H1 (cell line): ENCODE data around the gene MYH9. TPM values are rescaled to one million over a fixed set of nuclear protein-coding genes. Genes with fewer than 3 reads are reported as not detected.

ENCODE experiments used
- CTCF ChIA-PET: fragments of 300-600 bp; sonication (Branson Sonifier 250); formaldehyde crosslinking; loops from one replicate; lab custom pipeline; 2021; ENCODE audit not compliant: partially characterized antibody; lab: Charles Lee
- POLR2A ChIA-PET: fragments of 300-600 bp; sonication (Branson Sonifier 250); formaldehyde crosslinking; loops from one replicate; lab custom pipeline; 2021; ENCODE audit warnings: inconsistent platforms; ENCODE audit not compliant: partially characterized antibody; lab: Charles Lee
- DNase-seq, 2 experiments: peaks; one replicate each; pipeline versions ENCODE4 v3.0.0 to v3.0.0-alpha.2; 2010 to 2022; ENCODE audit warnings: low spot score in 2 of 2, low read depth in 1 of 2, mixed read lengths in 1 of 2
- FAIRE-seq: peaks from 2 replicates; lab custom pipeline; 2011; peaks lifted over from hg19 to GRCh38; lab: Jason Lieb, UNC
- H2AFZ ChIP-seq: 2 replicates; pipeline ENCODE4 v1.8.1; 2012; ENCODE audit warnings: low read length, inconsistent platforms
- H2AK5ac ChIP-seq: 2 replicates; pipeline ENCODE4 v1.6.1; 2013; ENCODE audit warnings: low read depth, low read length
- H2BK120ac ChIP-seq: replicated peaks from 2 replicates; pipeline ENCODE3; 2013; ENCODE audit warnings: low read depth, low read length, inconsistent platforms
- H2BK12ac ChIP-seq: 2 replicates; pipeline ENCODE4 v1.6.1; 2013; ENCODE audit warnings: low read depth, low read length
- H2BK15ac ChIP-seq: 2 replicates; pipeline ENCODE4 v1.6.1; 2013; ENCODE audit warnings: low read length
- H2BK20ac ChIP-seq: 2 replicates; pipeline ENCODE4 v1.6.1; 2013; ENCODE audit warnings: low read length
- H2BK5ac ChIP-seq: 2 replicates; pipeline ENCODE4 v1.6.1; 2013; ENCODE audit warnings: low read depth, low read length
- H3K14ac ChIP-seq: 2 replicates; pipeline ENCODE4 v1.6.1; 2013; ENCODE audit warnings: inconsistent platforms; ENCODE audit not compliant: insufficient read length
- H3K18ac ChIP-seq: 2 replicates; pipeline ENCODE4 v1.6.1; 2013; ENCODE audit warnings: low read length; ENCODE audit errors: extremely low read depth
- H3K23ac ChIP-seq: 2 replicates; pipeline ENCODE4 v1.6.1; 2013; ENCODE audit warnings: inconsistent platforms; ENCODE audit not compliant: insufficient read length
- H3K23me2 ChIP-seq: 2 replicates; pipeline ENCODE4 v1.6.1; 2013; ENCODE audit warnings: low read depth, low read length
- H3K27ac ChIP-seq: 2 replicates; pipeline ENCODE4 v1.6.1; 2011; ENCODE audit warnings: low read depth, low read length, inconsistent platforms
- H3K27me3 ChIP-seq, 4 experiments: replicated peaks in 1 of 4; 1 replicate in 1 of 4; 2 replicates in 3 of 4; pipeline versions ENCODE4 v1.6.1 to v1.8.1; 2011 to 2013; ENCODE audit warnings: low read length in 3 of 4, mild to moderate bottlenecking in 3 of 4, inconsistent platforms in 2 of 4, mixed read lengths in 2 of 4, moderate library complexity in 1 of 4; ENCODE audit not compliant: control insufficient read depth in 3 of 4, insufficient read depth in 3 of 4; ENCODE audit errors: extremely low read depth in 1 of 4
- H3K36me3 ChIP-seq, 4 experiments: 2 replicates each; pipeline versions ENCODE4 v1.6.1 to v1.8.1; 2011 to 2013; ENCODE audit warnings: mild to moderate bottlenecking in 4 of 4, low read length in 3 of 4, moderate library complexity in 2 of 4, control low read depth in 1 of 4, inconsistent platforms in 1 of 4; ENCODE audit not compliant: insufficient read depth in 4 of 4, control insufficient read depth in 2 of 4
- H3K4ac ChIP-seq: replicated peaks from 2 replicates; pipeline ENCODE3; 2013; ENCODE audit warnings: low read length, low read depth, mixed read lengths, inconsistent platforms; ENCODE audit not compliant: insufficient read length
- H3K4me1 ChIP-seq, 4 experiments: replicated peaks in 1 of 4; 1 replicate in 1 of 4; 2 replicates in 3 of 4; pipeline versions ENCODE4 v1.6.1 to v1.8.1; 2011 to 2013; ENCODE audit warnings: low read length in 3 of 4, inconsistent platforms in 2 of 4, mixed read lengths in 1 of 4; ENCODE audit not compliant: insufficient read depth in 4 of 4, control insufficient read depth in 3 of 4
- H3K4me2 ChIP-seq, 2 experiments: 2 replicates each; pipeline versions ENCODE4 v1.6.1 to v1.8.1; 2011 to 2013; ENCODE audit warnings: low read depth in 2 of 2, low read length in 2 of 2, control low read depth in 1 of 2, inconsistent platforms in 1 of 2, mild to moderate bottlenecking in 1 of 2; ENCODE audit not compliant: insufficient read depth in 1 of 2
- H3K4me3 ChIP-seq, 4 experiments: fragments of 200-600, 300-600 bp in 1 of 4; sonication (generic), shearing (Covaris generic), sonication (Bioruptor Twin) in 1 of 4; 2 replicates each; pipeline versions ENCODE4 v1.5.1 to v1.8.1; 2011 to 2016; ENCODE audit warnings: low read length in 4 of 4, low read depth in 3 of 4, control low read depth in 2 of 4, inconsistent platforms in 2 of 4, mild to moderate bottlenecking in 2 of 4, mixed read lengths in 1 of 4, moderate library complexity in 1 of 4; ENCODE audit not compliant: insufficient read depth in 2 of 4; ENCODE audit errors: extremely low read depth in 1 of 4
- H3K56ac ChIP-seq: replicated peaks from 2 replicates; pipeline ENCODE3; 2013; ENCODE audit warnings: low read depth, mild to moderate bottlenecking, mixed read lengths, low read length, inconsistent platforms; ENCODE audit not compliant: insufficient read length
- H3K79me1 ChIP-seq: 2 replicates; pipeline ENCODE4 v1.6.1; 2013; ENCODE audit warnings: low read depth, low read length, control low read depth
- H3K79me2 ChIP-seq, 2 experiments: 2 replicates each; pipeline versions ENCODE4 v1.6.1 to v1.8.1; 2012 to 2013; ENCODE audit warnings: low read length in 2 of 2, mild to moderate bottlenecking in 2 of 2, inconsistent platforms in 1 of 2; ENCODE audit not compliant: insufficient read depth in 2 of 2, control insufficient read depth in 1 of 2
- H3K9ac ChIP-seq, 4 experiments: replicated peaks in 1 of 4; 1 replicate in 1 of 4; 2 replicates in 3 of 4; pipeline versions ENCODE4 v1.6.1 to v1.8.1; 2011 to 2013; ENCODE audit warnings: low read depth in 3 of 4, low read length in 3 of 4, control low read depth in 2 of 4, mild to moderate bottlenecking in 2 of 4, moderate library complexity in 2 of 4, inconsistent platforms in 1 of 4; ENCODE audit errors: extremely low read depth in 1 of 4
- H3K9me3 ChIP-seq, 2 experiments: 2 replicates each; pipeline versions ENCODE4 v1.6.1 to v1.8.1; 2012 to 2013; ENCODE audit warnings: mild to moderate bottlenecking in 2 of 2, moderate library complexity in 2 of 2, control low read depth in 1 of 2, inconsistent platforms in 1 of 2, low read depth in 1 of 2, low read length in 1 of 2, mixed read lengths in 1 of 2; ENCODE audit not compliant: insufficient read depth in 2 of 2
- H4K20me1 ChIP-seq, 2 experiments: replicated peaks in 1 of 2; 2 replicates each; pipeline versions ENCODE3 to v1.8.1; 2011 to 2013; ENCODE audit warnings: inconsistent platforms in 2 of 2, low read length in 2 of 2, mild to moderate bottlenecking in 1 of 2; ENCODE audit not compliant: insufficient read depth in 2 of 2, control insufficient read depth in 1 of 2
- H4K5ac ChIP-seq: 2 replicates; pipeline ENCODE4 v1.6.1; 2013; ENCODE audit warnings: low read length, low read depth, mixed read lengths, inconsistent platforms; ENCODE audit not compliant: insufficient read length
- H4K8ac ChIP-seq: 2 replicates; pipeline ENCODE4 v1.8.0; 2013; ENCODE audit warnings: mild to moderate bottlenecking, moderate library complexity, low read length, inconsistent platforms; ENCODE audit not compliant: insufficient read depth; ENCODE audit errors: extremely low read depth
- H4K91ac ChIP-seq: replicated peaks from 2 replicates; pipeline ENCODE3; 2013; ENCODE audit warnings: low read length, mixed read lengths, inconsistent platforms; ENCODE audit not compliant: insufficient read length
- CREB1 ChIP-seq: IDR thresholded peaks from 2 replicates; pipeline ENCODE4 v1.6.1; 2012; ENCODE audit warnings: inconsistent platforms
- POLR2AphosphoS5 ChIP-seq: IDR thresholded peaks from 2 replicates; pipeline ENCODE4 v1.6.1; 2011; ENCODE audit warnings: low read depth, low read length
- SIRT6 ChIP-seq: IDR thresholded peaks from one replicate; pipeline ENCODE4 v1.7.1; 2012; ENCODE audit warnings: low read length, inconsistent platforms
- TCF12 ChIP-seq: IDR thresholded peaks from 2 replicates; pipeline ENCODE4 v1.6.1; 2011; ENCODE audit warnings: low read depth, mild to moderate bottlenecking, low read length
- USF2 ChIP-seq: IDR thresholded peaks from 2 replicates; pipeline ENCODE4 v1.6.1; 2011; ENCODE audit warnings: low read length, improper control_type of control experiment
- WGBS, 2 experiments: shearing (Covaris generic) in 1 of 2; methylation state at CpG; one replicate each; pipeline versions ENCODE4 v1.1.6 to v1.1.7; 2013 to 2015; ENCODE audit warnings: low lambda C conversion rate in 2 of 2, mixed read lengths in 2 of 2, inconsistent platforms in 1 of 2, low coverage in 1 of 2, missing lambda C conversion rate in 1 of 2; ENCODE audit not compliant: insufficient replicate concordance in 2 of 2, insufficient coverage in 1 of 2, insufficient read length in 1 of 2; ENCODE audit errors: extremely low coverage in 1 of 2, missing lambda C conversion rate in 1 of 2; 5-methylcytosine and 5-hydroxymethylcytosine counted together
- polyA plus RNA-seq, 7 experiments: library from polyadenylated mRNA; depleted of rRNA in 3 of 7; stranded (reverse) in 5 of 7; unstranded in 2 of 7; fragments of >200 nt in 5 of 7; fragments of 200-250 nt in 2 of 7; gene quantifications; 1 replicate in 5 of 7; 2 replicates in 1 of 7; 4 replicates in 1 of 7; pipeline versions ENCODE4 v1.2.1 to v1.2.3, GENCODE V29; 2011 to 2013; ENCODE audit warnings: missing spikeins in 2 of 7, mixed read lengths in 2 of 7
- total RNA-seq: library from RNA; stranded (reverse); fragmentation: NEBNext Ultra II Directional; extraction: Animal tissue kit (Norgen Biotek cat#: 25700); gene quantifications from 2 replicates; pipeline ENCODE4 v1.2.1, GENCODE V29; 2021

Gene MYH9
- total and polyA plus RNA-seq, 2 of the 8 experiments (the other 6 are each of a cell fraction or from before 2014, with no cell fraction given), result 24.9 to 322 TPM

DNA sequence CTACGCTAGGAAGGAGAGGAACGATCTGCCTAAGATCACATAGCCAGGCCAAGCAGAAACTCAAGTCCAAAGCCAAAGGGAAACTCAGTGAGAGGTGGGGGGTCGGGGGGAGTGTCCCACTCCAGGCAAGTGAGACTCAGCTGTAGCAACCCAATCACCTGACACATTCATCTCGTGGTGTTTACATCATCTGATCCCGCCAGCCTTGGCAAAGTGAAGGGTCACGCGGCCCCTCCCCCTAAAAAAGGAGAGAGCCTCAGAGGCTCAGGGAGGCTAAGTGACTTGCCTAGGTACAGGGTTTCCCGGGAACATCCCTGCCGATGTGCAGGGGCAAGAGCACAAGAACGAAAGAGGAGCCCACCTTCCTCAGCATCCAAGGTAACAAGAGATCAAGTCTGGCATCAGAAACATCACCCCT lies 21.5 kb downstream of the MYH9 start:
- H2AK5ac ChIP-seq, result peak overlapping the region; percentile 100; the same call in 1 of the 2 replicates
- peak overlapping the region in 1 of 2 experiments; percentile 21; a peak in 2 of 4 replicates for H3K4me2 ChIP-seq
- H3K14ac ChIP-seq, result no peak overlapping the region
- 0 out of 2 replicates have a peak overlapping the region, but pooled peaks have one; percentile 25 for H2BK20ac ChIP-seq
- no peak overlapping the region for H3K56ac ChIP-seq
- no peaks in the 10 kb centered on the region for H3K9me3 ChIP-seq
- H3K79me2 ChIP-seq, result peaks cover 31 to 97% of the 10 kb centered on the region in 2 experiments
- peak overlapping the region; percentile 0; the same call in 1 of the 2 replicates for H3K18ac ChIP-seq
- H4K91ac ChIP-seq, result no peak overlapping the region
- POLR2A ChIA-PET, result interaction anchor here (0.7 to 16.5 kb wide), 4 partner anchors 11 to 34 kb away, joined by 3 to 263 read pairs (median 4); partner anchors contain the start of gene MYH9
- H3K23me2 ChIP-seq, result no peaks in the 10 kb centered on the region
- peak overlapping the region; percentile 100 for H2BK12ac ChIP-seq
- H4K20me1 ChIP-seq, result peaks cover 3 to 32% of the 10 kb centered on the region in 2 experiments
- H3K9ac ChIP-seq, result no peak overlapping the region; a peak in 1 of 7 replicates
- peaks cover 32% of the 10 kb centered on the region for H3K79me1 ChIP-seq
- H3K4me1 ChIP-seq, result peaks cover 44 to 67% (median 62%) of the 10 kb centered on the region in 4 experiments
- DNase-seq (no peak), FAIRE-seq (no peak)
- H3K4me3 ChIP-seq, result no peak overlapping the region
- no peak overlapping the region for H4K8ac ChIP-seq
- CTCF ChIA-PET, result interaction anchor here (1.4 to 4.2 kb wide), 2 partner anchors 10 to 104 kb away, joined by 4 to 18 read pairs; no protein-coding TSS in a partner anchor
- no peak overlapping the region for H3K4ac ChIP-seq
- no peaks in the 10 kb centered on the region for H3K36me3 ChIP-seq
- no peak overlapping the region for H2AFZ ChIP-seq
- peak overlapping the region; percentile 77; the same call in 1 of the 2 replicates for H2BK5ac ChIP-seq
- 86% methylated on average over 10 of the region's 10 CpGs; no CpG with 5 or more reads in 1 of the 2 experiments for WGBS, 2 experiments
- H3K27me3 ChIP-seq, result no peaks in the 10 kb centered on the region
- H2BK15ac ChIP-seq, result peak overlapping the region; percentile 84; the same call in 1 of the 2 replicates
- 0 out of 2 replicates have a peak overlapping the region, but pooled peaks have one; percentile 54 for H3K27ac ChIP-seq
- no peak overlapping the region for H2BK120ac ChIP-seq
- TF ChIP-seq TCF12 (no peak), CREB1 (0 out of 2 replicates have a peak, but pooled peaks have one; percentile 10), SIRT6 (no peak), POLR2AphosphoS5 (peak; percentile 43; the same call in 1 of the 2 replicates), USF2 (0 out of 2 replicates have a peak, but pooled peaks have one; percentile 43)
- TF ChIP-seq, all 59 proteins: peak for 3
- no peak overlapping the region for H3K23ac ChIP-seq
- H4K5ac ChIP-seq, result no peak overlapping the region
